ENCODE results near the gene GINS1.

DNA sequence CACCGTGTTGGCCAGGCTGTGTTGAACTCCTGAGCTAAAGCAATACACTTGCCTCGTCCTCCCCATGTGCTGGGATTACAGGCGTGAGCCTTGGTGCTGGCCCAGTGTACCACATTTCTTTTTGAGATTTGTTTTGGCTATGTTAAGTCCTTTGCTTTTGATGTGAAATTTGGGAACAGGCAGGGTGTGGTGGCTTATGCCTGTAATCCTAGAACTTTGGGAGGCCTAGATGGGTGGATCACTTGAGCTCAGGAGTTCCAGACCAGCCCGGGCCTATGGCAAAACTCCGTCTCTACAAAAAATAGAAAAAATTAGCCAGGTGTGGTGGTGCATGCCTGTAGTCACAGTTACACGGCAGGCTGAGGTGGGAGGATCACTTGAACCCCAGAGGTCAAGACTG, 40.2 kb downstream of the GINS1 start:
- TF ChIP-seq, protein P1, sequence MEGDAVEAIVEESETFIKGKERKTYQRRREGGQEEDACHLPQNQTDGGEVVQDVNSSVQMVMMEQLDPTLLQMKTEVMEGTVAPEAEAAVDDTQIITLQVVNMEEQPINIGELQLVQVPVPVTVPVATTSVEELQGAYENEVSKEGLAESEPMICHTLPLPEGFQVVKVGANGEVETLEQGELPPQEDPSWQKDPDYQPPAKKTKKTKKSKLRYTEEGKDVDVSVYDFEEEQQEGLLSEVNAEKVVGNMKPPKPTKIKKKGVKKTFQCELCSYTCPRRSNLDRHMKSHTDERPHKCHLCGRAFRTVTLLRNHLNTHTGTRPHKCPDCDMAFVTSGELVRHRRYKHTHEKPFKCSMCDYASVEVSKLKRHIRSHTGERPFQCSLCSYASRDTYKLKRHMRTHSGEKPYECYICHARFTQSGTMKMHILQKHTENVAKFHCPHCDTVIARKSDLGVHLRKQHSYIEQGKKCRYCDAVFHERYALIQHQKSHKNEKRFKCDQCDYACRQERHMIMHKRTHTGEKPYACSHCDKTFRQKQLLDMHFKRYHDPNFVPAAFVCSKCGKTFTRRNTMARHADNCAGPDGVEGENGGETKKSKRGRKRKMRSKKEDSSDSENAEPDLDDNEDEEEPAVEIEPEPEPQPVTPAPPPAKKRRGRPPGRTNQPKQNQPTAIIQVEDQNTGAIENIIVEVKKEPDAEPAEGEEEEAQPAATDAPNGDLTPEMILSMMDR (conservative IDR thresholded peaks at IDR 0.05; ENCODE audit: low read length), result no peak
- TF ChIP-seq EZH2phosphoT487 (IDR thresholded peaks at IDR 0.05; ENCODE audit: borderline replicate concordance, low read depth, low read length), result no peak

Measured in OCI-LY7 (cell line).